Urothelium cell line (cell line): ENCODE data around the gene EPB41.
"Not testable (repeated sequence)": the region's sequence is repeated elsewhere in the genome, so short reads cannot be mapped to it uniquely, and the experiment has no call there.

Experiments
- DNase-seq: peaks from one replicate; pipeline ENCODE4 v3.0.0; 2011; ENCODE audit warnings: low spot score, mixed read lengths
- FAIRE-seq: peaks from 2 replicates; lab custom pipeline; 2011; peaks lifted over from hg19 to GRCh38; lab: Jason Lieb, UNC

Gene EPB41

GRCh38 chr1:29124366-29125236, 210.2 kb downstream of the EPB41 start:
- DNase-seq (peak; percentile 92), FAIRE-seq (peak; percentile 65)

DNA sequence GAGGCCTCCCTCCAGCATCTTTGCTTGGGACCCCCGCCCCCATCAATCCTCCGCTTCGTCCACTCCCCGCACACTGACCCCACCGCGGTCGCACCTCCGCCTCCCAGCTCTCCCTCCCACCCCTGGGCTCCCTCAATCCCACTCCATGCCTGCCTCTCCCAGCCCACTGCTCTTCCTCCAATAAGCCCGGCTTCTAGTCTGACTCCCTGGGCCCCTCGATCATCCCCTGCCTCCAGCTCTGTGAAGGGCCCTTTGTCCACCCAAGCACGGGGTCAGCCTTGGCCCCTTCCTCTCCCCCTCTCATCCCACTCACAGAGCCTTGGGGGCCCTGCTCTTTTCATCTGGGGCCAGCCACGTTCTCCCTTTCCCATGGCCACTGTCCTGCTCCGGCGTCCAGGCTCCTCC, 210.9 kb downstream of the EPB41 start:
- no peak for DNase-seq
- no peak for FAIRE-seq

DNA sequence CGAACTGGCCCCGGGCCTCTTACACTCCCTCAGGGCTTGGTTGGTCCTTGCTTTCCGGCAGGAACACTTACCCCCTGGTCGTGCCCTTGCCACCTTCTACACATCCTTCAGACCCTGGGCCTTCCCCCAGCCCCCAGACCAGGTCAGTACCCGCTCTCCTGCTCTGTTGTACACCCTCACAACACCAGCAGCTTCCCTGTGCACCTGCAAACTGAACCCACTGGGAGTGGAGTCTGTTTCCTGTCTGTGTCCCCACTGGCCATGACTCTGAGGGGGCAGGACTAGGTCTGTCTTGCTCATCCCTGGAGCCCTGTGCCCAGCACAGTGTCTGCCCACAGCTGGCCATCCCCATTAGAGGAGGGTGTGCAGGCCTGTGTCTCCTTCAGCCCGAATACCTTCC, 211.4 kb downstream of the EPB41 start:
- no peak for DNase-seq
- FAIRE-seq, result no peak

GRCh38 chr1:29126198-29126597, 211.8 kb downstream of the EPB41 start:
- FAIRE-seq, result no peak

DNA sequence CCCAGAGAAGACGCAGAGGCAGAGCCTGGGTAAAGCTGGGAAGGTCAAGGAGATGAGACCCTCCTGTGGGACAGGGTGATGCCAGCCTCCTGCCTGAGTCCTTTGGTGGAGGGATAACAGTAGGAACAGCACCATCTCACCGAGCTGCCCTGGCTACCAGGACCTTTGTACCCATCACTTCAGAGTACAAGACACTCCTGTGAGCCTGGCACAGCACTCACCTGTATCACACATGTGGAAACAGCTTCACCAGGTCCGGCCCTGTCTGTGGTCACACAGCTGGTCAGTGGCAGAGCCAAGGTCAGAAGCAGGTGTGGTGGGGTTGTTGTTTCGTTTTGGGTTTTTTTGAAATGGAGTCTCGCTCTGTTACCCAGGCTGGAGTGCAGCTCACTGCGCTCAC, 214.4 kb downstream of the EPB41 start:
- DNase-seq, result no peak
- FAIRE-seq, result no peak

More at GRCh38 chr1:29126198-29126597, 211.8 kb downstream of the EPB41 start:
- no peak for DNase-seq

GRCh38 chr1:29129916-29130315, 215.5 kb downstream of the EPB41 start:
- FAIRE-seq (no peak), DNase-seq (no peak)

- not testable (repeated sequence) for FAIRE-seq, DNase-seq
These were observed 216.7 kb downstream of the EPB41 start for GRCh38 chr1:29131056-29131455.

DNA sequence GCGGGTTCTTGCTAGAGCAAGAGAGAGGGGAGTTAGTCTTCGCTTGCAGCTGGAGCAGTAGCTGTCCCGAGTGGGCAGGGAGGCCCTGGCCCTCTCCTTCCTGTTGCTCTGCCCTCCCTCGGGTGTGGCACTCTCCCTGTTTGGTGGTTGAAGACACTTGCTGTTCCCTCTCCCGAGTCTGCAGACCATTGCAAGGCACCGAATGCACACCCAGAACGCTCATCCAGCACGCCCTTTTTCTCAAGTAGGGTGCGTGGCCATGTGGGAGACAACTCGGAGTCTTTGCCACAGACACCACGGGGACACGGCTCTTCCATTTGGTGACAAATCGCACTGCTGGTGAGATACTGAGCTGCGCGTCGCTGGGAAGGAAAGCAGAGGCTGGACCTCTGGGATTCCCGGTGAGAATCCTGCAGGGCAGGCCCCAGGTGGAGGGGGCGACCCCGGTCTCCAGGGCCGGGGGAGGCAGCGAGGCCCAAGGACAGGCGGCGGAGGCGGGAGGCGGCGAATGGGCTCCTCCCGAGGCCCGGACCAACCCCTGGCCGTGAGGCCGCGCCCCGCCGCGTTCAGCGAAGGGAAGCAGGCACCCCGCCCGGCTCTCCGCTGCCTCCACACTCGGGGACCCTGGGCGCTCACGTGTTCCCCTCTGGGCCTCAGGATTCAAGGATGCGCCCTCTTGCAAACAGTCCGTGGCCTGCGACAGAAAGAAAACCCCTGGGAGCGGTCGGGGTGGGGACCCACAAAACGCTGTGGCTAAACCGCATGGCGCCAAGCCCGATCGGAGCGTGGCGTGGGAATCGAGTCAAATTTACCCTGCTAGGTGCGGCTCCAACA, 219.7 kb downstream of the EPB41 start:
- FAIRE-seq (no peak), DNase-seq (peak; percentile 45)

- no peak for FAIRE-seq
- DNase-seq, result no peak
These were observed 220.3 kb downstream of the EPB41 start for GRCh38 chr1:29134695-29135028.

GRCh38 chr1:29136391-29136915, 222.1 kb downstream of the EPB41 start:
- no peak for FAIRE-seq

GRCh38 chr1:29142714-29143113, 228.3 kb downstream of the EPB41 start:
- no peak for DNase-seq
- no peak for FAIRE-seq

More at GRCh38 chr1:29136391-29136915, 222.1 kb downstream of the EPB41 start:
- no peak for DNase-seq

GRCh38 chr1:29144178-29144577, 229.8 kb downstream of the EPB41 start:
- no peak for DNase-seq
- FAIRE-seq, result no peak

DNA sequence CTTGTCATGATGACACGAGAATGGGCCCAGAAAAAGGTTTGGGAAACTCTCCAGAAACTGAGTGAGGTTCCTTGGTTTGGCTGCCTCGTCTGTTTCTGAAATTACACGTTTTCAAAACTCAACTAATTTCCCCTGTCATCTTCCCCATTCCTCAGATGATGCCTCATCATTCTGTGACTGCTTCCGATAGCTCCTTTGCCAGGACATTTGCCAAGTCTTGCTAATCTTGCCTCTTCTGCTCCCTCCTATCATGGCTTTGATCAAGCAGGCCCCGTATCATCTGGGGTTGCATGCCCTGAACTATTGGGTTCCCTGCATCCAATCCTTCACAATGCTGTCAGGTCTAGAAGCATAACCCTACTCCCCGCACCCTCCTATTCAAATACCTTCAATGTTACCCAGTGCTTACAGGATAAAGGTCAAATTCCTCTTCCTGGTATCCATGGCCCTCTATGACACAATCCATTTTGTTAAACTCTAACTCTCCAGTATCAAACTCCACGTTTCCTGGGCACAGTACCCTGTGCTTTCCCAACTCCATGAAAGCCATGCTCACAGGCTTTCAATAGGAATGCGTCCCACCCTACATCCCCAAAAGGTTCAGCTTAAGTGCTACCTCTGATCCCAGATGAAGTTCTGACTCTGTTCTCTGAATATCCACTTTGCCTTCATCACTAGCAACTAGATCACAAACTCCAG, 231.5 kb downstream of the EPB41 start:
- no peak for FAIRE-seq
- DNase-seq, result no peak

GRCh38 chr1:29148656-29149491, 234.5 kb downstream of the EPB41 start:
- DNase-seq (no peak), FAIRE-seq (no peak)

DNA sequence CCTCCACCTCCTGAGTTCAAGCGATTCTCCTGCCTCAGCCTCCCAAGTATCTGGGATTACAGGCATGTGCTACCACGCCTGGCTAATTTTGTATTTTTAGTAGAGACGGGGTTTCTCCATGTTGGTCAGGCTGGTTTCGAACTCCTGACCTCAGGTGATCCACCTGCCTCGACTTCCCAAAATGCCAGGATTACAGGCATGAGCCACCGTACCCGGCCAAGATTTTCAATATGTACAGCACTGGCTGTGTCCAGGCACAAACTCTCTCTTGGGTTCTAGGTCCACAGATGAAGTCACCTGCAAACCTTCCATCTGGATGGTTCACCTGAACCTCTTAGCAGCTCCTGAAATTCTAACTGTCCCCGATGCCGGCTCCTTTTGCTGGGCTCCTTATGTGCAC, 236.0 kb downstream of the EPB41 start:
- not testable (repeated sequence) for FAIRE-seq, DNase-seq

- DNase-seq, result no peak
- FAIRE-seq, result no peak
These were observed 237.9 kb downstream of the EPB41 start for GRCh38 chr1:29152046-29152805.

DNA sequence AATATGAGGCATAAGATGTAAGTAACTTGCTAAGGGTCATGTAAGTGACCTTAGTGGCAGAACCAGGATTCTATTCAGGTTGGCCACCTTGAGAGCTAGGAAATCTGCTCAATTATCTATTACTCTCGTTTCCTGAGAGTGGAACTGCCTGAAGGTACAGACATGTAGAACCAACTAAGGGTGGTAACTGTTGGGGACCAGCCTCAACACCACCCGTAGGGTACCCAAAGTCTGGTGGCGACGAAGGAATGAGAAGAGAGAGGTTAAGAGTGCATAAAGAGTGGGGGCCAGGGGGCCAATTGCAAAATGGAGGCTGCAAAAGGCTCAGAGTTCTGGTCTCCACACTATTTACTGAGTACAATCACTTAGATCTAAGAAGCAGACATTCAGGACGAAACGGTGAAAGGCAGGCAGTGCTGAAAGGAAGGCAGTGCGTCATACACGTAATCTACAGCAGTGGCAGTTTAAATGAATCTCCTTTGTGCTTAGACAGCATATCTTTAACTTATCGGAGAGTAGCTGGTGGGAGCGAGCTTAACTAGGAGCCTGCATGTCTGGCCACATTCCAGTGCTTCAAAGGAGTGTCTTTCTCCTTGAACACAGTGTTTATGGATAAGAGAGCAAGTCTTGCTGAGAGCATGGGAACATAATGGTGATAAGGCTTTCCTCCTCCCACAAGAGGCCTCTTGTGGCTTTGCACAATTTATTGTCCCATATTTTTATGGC, 242.3 kb downstream of the EPB41 start:
- DNase-seq (no peak), FAIRE-seq (no peak)

DNA sequence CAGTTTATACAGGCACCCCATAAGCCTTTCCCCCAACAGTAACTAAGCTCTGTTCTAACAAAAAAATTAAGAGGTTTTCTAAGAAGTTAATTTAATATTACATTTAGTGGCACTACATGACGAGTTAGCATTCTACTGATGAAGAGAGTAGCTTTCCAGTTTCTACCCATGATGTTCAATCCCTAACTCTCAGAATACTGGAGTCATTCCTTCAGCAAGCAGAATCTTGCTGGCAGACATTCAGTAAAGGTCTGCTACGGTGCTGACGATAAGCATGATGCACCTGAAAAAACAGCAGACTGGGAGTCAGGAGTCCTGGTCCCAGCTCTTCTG, 242.9 kb downstream of the EPB41 start:
- DNase-seq, result no peak
- no peak for FAIRE-seq

DNA sequence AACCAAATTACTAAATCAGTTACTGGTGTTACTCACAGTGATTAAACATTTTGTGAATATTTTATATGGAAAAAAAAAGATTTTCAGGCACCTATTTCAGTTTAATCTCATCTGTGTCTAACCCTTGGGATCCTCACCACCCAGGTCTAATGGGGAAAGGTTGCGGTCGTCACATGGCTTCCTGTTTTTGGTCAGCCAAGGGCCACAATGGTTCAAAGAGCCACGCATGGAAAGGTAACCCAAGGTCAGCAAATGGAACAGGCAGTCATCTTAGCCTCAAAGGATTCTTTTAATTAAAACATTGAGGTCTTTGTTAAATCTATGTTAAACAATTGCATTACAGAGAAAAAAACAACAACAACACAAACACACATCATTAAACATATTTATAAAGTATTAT, 245.4 kb downstream of the EPB41 start:
- DNase-seq (no peak), FAIRE-seq (no peak)
